OCI-LY7 (cell line): Measurements from ENCODE around the gene ZFP36L2. TPM values are rescaled to one million over a fixed set of nuclear protein-coding genes. Genes with fewer than 3 reads are reported as not detected.
"Not testable (repeated sequence)": the region's sequence is repeated elsewhere in the genome, so short reads cannot be mapped to it uniquely, and the experiment has no call there.

Source experiments
- BruUV-seq: library from RNA; stranded (reverse); fragments of 400-500 nt; replicated peaks from 2 replicates; lab custom pipeline; 2021; lab: Mats Ljungman, UMichigan
- CTCF ChIA-PET: fragments of 300-600 bp; sonication (Branson Sonifier 250); formaldehyde crosslinking; loops from one replicate; lab custom pipeline; 2022; ENCODE audit warnings: antibody characterized with exemption; ENCODE audit not compliant: unreplicated experiment; lab: Charles Lee
- POLR2A ChIA-PET: fragments of 300-600 bp; sonication (Branson Sonifier 250); formaldehyde crosslinking; loops from one replicate; lab custom pipeline; 2022; ENCODE audit warnings: antibody characterized with exemption; lab: Charles Lee
- DNase-seq: peaks from one replicate; pipeline ENCODE4 v3.0.0-alpha.2; 2015; ENCODE audit warnings: low spot score
- H2AFZ ChIP-seq: fragments of 200-600 bp; sonication (generic), shearing (Covaris generic); 2 replicates; pipeline ENCODE4 v1.6.1; 2014; ENCODE audit warnings: mild to moderate bottlenecking, antibody characterized with exemption, low read length, moderate library complexity
- H3K27ac ChIP-seq: fragments of 200-600 bp; sonication (generic); 2 replicates; pipeline ENCODE4 v1.5.1; 2014; ENCODE audit warnings: mixed run types, low read depth, mild to moderate bottlenecking, moderate library complexity, low read length, inconsistent platforms; ENCODE audit not compliant: poor library complexity, severe bottlenecking
- H3K36me3 ChIP-seq: fragments of 200-600 bp; sonication (generic); 2 replicates; pipeline ENCODE4 v1.6.1; 2014; ENCODE audit warnings: mild to moderate bottlenecking, antibody characterized with exemption, low read length, moderate library complexity, mixed read lengths; ENCODE audit not compliant: insufficient read depth
- H3K4me1 ChIP-seq: fragments of 200-600 bp; sonication (generic); 2 replicates; pipeline ENCODE4 v1.5.1; 2014; ENCODE audit warnings: mild to moderate bottlenecking, low read length; ENCODE audit not compliant: insufficient read depth, poor library complexity, severe bottlenecking
- H3K4me2 ChIP-seq: fragments of 200-600 bp; sonication (generic); 2 replicates; pipeline ENCODE4 v1.6.1; 2014; ENCODE audit warnings: mild to moderate bottlenecking, low read length
- H3K4me3 ChIP-seq: fragments of 200-600 bp; sonication (generic); 2 replicates; pipeline ENCODE4 v1.5.1; 2014; ENCODE audit warnings: mild to moderate bottlenecking, low read depth, low read length; ENCODE audit not compliant: poor library complexity, severe bottlenecking
- H3K79me2 ChIP-seq: fragments of 200-600 bp; sonication (generic); 2 replicates; pipeline ENCODE4 v1.6.1; 2016; ENCODE audit warnings: low read depth, mild to moderate bottlenecking, low read length, moderate library complexity, mixed read lengths; ENCODE audit not compliant: insufficient read depth
- H3K9me2 ChIP-seq: fragments of 200-600 bp; sonication (generic); 2 replicates; pipeline ENCODE4 v1.6.1; 2016; ENCODE audit warnings: mild to moderate bottlenecking, low read length, mixed read lengths; ENCODE audit not compliant: insufficient read depth
- H3K9me3 ChIP-seq: fragments of 200-600 bp; sonication (generic); 2 replicates; pipeline ENCODE4 v1.6.1; 2014; ENCODE audit warnings: mild to moderate bottlenecking, mixed run types, low read length, mixed read lengths
- H4K20me1 ChIP-seq: fragments of 200-600 bp; sonication (generic); 2 replicates; pipeline ENCODE4 v1.6.1; 2014; ENCODE audit warnings: mild to moderate bottlenecking, antibody characterized with exemption, low read length, moderate library complexity, mixed read lengths; ENCODE audit not compliant: insufficient read depth
- EZH2phosphoT487 ChIP-seq: fragments of 200-600 bp; sonication (generic); IDR thresholded peaks from 2 replicates; pipeline ENCODE4 v1.6.1; 2018; ENCODE audit warnings: low read depth, borderline replicate concordance, mild to moderate bottlenecking, mixed run types, antibody characterized with exemption, low read length, moderate library complexity, mixed read lengths
- intact Hi-C: fragments of 100-400 bp; cut with micrococcal nuclease; formaldehyde crosslinking; loops from one replicate; pipeline ENCODE4 v1.10.0; 2022; ENCODE audit not compliant: unreplicated experiment
- total RNA-seq, 2 experiments: library from RNA; depleted of rRNA in 1 of 2; stranded (reverse); fragments of >200 nt in 1 of 2; shearing (Covaris generic) in 1 of 2; gene quantifications; 2 replicates each; pipeline ENCODE4 v1.2.3, GENCODE V29; 2014 to 2022
- TF ChIP-seq, protein P1 (sequence below): fragments of 200-600 bp; sonication (generic); conservative IDR thresholded peaks from 2 replicates; pipeline ENCODE4 v1.5.1; 2014; ENCODE audit warnings: mild to moderate bottlenecking, antibody characterized with exemption, low read length, moderate library complexity, mixed read lengths

The ZFP36L2 gene
- total RNA-seq, 2 experiments from 2014 or later: 6.8 to 37.2 TPM

DNA sequence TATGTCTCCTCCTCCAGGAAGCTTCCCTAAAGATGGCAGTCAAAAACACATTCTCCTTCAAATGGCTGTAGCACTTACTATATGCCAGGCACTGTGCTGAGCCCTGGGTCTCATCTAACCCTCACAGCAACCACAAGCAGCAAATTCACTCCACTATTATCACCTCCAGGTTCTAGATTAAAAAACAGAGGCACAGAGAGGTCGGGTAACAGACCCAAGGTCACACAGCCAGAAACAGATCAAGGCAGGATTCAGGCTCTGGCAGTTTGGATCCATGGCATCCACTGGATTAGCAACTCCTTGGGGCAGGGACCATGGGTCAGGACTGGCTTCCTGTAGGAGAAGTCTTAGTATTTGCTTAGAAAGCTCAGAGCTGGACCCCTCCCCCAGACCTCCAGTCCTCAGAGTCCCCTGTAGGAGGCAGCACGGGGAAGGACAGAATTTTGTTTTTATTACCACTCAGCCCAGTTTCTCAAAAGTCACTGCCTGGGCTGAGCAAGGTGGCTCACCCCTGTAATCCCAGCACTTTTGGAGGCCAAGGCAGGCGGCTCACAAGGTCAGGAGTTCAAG is 34.4 kb downstream of the ZFP36L2 start:
- POLR2A ChIA-PET: interaction anchor here (1.1 to 2.1 kb wide), 2 partner anchors 17 to 31 kb away, joined by 3 to 10 read pairs; no protein-coding TSS in a partner anchor
- no TSS peak for BruUV-seq
- Histone ChIP-seq H3K36me3 (no peaks in the 10 kb centered on the region), H3K9me3 (no peaks in the 10 kb centered on the region), H3K9me2 (no peaks in the 10 kb centered on the region), H4K20me1 (no peaks in the 10 kb centered on the region), H3K4me3 (no peak overlapping the region), H3K4me1 (peaks cover 42% of the 10 kb centered on the region), H2AFZ (no peak overlapping the region), H3K4me2 (no peak overlapping the region), H3K27ac (no peak overlapping the region), H3K79me2 (no peaks in the 10 kb centered on the region)
- intact Hi-C loops: no loop called here
- TF ChIP-seq, protein P1, sequence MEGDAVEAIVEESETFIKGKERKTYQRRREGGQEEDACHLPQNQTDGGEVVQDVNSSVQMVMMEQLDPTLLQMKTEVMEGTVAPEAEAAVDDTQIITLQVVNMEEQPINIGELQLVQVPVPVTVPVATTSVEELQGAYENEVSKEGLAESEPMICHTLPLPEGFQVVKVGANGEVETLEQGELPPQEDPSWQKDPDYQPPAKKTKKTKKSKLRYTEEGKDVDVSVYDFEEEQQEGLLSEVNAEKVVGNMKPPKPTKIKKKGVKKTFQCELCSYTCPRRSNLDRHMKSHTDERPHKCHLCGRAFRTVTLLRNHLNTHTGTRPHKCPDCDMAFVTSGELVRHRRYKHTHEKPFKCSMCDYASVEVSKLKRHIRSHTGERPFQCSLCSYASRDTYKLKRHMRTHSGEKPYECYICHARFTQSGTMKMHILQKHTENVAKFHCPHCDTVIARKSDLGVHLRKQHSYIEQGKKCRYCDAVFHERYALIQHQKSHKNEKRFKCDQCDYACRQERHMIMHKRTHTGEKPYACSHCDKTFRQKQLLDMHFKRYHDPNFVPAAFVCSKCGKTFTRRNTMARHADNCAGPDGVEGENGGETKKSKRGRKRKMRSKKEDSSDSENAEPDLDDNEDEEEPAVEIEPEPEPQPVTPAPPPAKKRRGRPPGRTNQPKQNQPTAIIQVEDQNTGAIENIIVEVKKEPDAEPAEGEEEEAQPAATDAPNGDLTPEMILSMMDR: peak; percentile 76
- TF ChIP-seq EZH2phosphoT487: no peak
- DNase-seq: peak; percentile 62
- CTCF ChIA-PET: interaction anchor here (0.6 to 2.0 kb wide), 4 partner anchors 11 to 63 kb away, joined by 3 to 6 read pairs (median 4); no protein-coding TSS in a partner anchor

DNA sequence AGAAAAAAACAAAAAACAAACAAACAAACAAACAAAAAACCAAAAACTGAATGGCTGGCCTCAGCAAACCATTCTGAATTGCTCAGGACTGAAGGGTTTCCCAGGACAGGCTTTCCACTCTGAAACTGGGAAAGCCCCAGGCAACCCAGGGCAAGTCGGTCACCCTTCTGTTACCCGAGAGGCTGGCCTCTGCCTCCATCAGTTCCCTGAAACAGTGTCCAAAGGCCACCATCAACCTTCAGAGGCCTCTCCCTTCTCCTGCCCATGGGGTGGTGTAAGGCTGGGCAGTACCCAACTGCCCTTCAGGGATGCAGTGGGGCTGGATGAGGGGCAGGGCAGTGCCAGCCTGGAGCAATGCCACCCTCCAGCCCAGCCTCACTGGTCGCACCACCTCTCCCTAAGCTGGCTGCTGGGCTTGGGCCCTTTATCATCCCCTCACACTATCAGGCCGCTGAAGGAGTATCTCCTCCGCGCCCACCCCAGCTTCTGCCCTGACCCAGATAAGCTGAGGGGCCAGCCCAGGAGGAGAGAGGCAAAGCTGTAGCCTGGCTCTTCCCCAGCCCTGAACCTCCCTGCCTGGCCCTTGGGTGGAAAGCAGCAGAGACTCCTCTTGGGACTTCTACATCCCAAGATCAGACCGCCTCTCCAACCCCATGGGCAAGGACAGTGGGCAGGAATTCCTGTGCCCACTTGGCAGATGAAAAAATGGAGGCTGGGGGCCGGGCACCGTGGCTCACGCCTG is 35.9 kb downstream of the ZFP36L2 start:
- Histone ChIP-seq H2AFZ (no peak overlapping the region), H3K9me3 (no peaks in the 10 kb centered on the region), H3K36me3 (no peaks in the 10 kb centered on the region), H4K20me1 (no peaks in the 10 kb centered on the region), H3K4me2 (no peak overlapping the region), H3K79me2 (no peaks in the 10 kb centered on the region), H3K4me1 (peaks cover 28% of the 10 kb centered on the region), H3K27ac (no peak overlapping the region), H3K4me3 (no peak overlapping the region), H3K9me2 (no peaks in the 10 kb centered on the region)
- ChIA-PET POLR2A (interaction anchor here (1.5 kb wide), 1 partner anchor 30 kb away, joined by 5 read pairs; no protein-coding TSS in a partner anchor), CTCF (no interaction called here)
- TF ChIP-seq EZH2phosphoT487: no peak
- TF ChIP-seq, protein P1: no peak
- no TSS peak for BruUV-seq
- intact Hi-C loops: no loop called here
- no peak for DNase-seq

DNA sequence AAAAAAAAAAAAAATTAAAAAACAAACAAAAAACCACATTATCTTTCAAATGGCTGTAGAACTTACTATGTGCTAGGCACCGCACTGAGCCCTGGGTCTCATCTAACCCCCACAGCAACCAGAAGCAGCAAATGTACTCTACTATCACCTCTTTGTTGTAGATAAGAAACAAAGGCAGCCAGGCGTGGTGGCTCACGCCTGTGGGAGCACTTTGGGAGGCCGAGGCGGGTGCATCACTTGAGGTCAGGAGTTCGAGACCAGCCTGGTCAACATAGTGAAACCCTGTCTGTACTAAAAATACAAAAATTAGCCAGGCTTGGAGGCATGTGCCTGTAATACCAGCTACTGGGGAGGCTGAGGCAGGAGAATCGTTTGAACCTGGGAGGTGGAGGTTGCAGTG is 36.5 kb downstream of the ZFP36L2 start:
- intact Hi-C loops, H3K4me3 ChIP-seq, H3K9me2 ChIP-seq, H3K4me2 ChIP-seq, H3K9me3 ChIP-seq, H3K27ac ChIP-seq, H3K36me3 ChIP-seq, DNase-seq, BruUV-seq, H2AFZ ChIP-seq, H3K79me2 ChIP-seq, H4K20me1 ChIP-seq, CTCF ChIA-PET: not testable (repeated sequence)
- peaks cover 22% of the 10 kb centered on the region for H3K4me1 ChIP-seq
- POLR2A ChIA-PET: interaction anchor here (0.7 to 0.9 kb wide), 3 partner anchors 10 to 64 kb away, joined by 4 to 6 read pairs (median 4); no protein-coding TSS in a partner anchor
